AG09309 (cell line): ENCODE measurements around the gene AK5.

ENCODE experiments used
- DNase-seq: peaks from one replicate; pipeline ENCODE4 v3.0.0-alpha.2; 2010; ENCODE audit warnings: low read depth
- H3K4me3 ChIP-seq: 2 replicates; pipeline ENCODE4 v1.5.1; 2011; ENCODE audit warnings: mild to moderate bottlenecking, low read depth, low read length, moderate library complexity; ENCODE audit not compliant: control insufficient read depth
- TF ChIP-seq, protein P1 (sequence below): IDR thresholded peaks from 2 replicates; pipeline ENCODE4 v1.5.1; 2011; ENCODE audit warnings: mild to moderate bottlenecking, low read depth, low read length, inconsistent platforms; ENCODE audit not compliant: insufficient read depth, control insufficient read depth; ENCODE audit errors: missing control alignments

Gene AK5

DNA sequence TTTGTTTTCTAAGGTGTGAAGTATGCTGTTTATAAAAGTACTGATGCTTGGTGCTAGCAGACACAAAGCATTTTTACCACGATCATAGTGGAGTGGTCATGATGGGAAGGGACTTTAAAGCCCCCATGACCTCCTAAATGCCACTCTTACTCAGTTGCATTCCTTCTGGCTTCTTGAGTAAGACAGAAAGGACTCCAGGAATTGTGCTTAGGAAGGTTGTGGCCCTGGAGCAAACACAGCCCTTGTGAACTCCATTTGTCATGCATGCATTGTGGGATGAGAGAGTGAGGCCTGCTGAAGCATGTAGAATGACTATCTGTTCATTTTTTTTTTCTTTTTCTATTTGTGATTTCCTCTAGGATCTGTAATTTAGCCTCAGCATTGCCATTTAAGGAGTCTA, 34.2 kb downstream of the AK5 start:
- DNase-seq = peak; percentile 21
- TF ChIP-seq, protein P1, sequence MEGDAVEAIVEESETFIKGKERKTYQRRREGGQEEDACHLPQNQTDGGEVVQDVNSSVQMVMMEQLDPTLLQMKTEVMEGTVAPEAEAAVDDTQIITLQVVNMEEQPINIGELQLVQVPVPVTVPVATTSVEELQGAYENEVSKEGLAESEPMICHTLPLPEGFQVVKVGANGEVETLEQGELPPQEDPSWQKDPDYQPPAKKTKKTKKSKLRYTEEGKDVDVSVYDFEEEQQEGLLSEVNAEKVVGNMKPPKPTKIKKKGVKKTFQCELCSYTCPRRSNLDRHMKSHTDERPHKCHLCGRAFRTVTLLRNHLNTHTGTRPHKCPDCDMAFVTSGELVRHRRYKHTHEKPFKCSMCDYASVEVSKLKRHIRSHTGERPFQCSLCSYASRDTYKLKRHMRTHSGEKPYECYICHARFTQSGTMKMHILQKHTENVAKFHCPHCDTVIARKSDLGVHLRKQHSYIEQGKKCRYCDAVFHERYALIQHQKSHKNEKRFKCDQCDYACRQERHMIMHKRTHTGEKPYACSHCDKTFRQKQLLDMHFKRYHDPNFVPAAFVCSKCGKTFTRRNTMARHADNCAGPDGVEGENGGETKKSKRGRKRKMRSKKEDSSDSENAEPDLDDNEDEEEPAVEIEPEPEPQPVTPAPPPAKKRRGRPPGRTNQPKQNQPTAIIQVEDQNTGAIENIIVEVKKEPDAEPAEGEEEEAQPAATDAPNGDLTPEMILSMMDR = no peak
- no peak overlapping the region for H3K4me3 ChIP-seq

DNA sequence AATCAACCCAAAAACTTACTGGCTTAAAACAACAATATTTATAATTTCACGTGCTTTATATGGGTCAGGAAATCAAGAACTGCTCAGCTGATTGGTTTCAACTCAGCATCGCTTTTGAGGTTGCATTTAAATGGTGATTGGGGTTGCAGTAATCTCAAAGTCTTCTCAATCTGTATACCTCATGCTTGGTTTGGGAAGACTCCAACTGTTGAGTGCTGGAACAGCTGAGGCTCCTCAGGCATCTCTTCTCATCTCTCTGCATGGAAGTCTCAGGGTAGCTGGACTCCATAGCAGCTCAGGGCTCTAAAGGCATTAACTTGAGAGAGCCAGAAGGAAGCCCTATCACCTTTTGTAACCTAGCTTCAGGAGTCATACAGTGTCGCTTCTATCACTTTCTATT, 35.1 kb downstream of the AK5 start:
- no peak for DNase-seq
- TF ChIP-seq, protein P1 = no peak
- H3K4me3 ChIP-seq = no peak overlapping the region

DNA sequence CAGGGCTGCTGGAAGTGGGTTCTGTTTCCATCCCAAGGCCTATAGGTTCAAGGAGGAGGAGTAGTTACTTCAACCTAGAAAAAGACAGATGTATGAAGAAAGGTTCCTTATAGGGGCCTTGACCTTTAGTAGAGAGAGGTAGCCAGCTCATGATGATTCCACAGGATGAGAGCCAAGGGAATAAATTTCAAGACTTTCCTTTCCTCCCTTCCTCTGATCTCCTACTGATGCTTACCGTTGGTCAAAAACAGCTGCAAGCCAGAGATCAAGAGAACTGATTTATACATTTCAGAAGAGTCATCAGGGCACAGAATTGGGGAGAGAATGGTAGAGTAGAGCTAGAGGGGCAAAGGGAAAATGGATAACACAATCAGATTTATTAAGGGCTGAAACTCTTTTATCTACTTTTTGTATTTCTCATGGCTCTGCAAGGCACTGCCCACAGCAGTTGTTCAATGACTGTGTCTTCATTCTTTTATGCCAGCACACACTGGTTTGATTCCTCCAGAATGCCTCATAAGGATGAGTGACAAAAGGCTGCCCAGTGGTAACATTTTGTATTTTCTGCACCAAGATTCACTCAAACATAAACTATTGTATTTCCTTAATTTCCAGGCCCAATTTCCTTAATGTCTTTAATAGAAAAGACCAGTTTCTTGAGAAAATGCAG, 37.4 kb downstream of the AK5 start:
- DNase-seq = no peak
- TF ChIP-seq, protein P1 = no peak
- H3K4me3 ChIP-seq = no peak overlapping the region

DNA sequence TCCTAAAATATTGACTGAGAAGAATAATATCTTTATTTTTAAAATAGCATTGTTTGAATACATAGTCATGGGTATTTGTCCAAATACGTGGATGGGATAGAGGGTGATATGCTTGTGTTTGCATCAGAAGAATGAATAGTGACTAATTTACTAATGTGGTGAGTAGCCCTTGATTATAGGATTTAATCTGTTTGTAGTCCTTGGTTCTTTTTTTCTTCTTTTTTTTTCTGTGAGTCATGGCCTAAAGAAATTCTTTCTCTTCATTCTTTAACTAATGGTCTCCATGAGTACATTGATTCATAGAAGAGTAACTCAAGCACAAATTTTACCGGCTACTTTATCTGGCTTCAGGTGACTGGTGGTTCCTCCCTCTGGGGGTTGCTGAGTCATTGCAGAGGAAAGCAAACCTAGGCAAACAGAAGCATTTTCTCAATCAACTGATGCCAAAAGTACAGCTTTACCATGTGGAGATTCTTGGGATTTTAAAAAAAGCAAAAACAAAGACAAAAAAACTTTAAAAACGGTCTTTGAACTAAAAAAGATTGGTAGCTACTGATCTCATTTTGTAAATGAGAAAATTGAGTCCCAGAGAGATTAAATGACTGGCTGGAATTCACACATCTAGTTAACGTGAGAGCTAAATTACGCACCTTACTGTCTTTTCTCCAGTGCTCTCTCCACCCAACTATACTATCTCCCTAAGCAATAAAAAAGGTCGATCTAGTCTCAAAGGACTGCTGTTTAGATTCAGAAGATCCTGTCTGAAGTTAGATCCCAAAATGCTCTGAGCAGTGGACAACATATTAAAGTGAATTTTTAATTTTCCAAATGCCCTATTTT, 40.5 kb downstream of the AK5 start:
- TF ChIP-seq, protein P1 = no peak

DNA sequence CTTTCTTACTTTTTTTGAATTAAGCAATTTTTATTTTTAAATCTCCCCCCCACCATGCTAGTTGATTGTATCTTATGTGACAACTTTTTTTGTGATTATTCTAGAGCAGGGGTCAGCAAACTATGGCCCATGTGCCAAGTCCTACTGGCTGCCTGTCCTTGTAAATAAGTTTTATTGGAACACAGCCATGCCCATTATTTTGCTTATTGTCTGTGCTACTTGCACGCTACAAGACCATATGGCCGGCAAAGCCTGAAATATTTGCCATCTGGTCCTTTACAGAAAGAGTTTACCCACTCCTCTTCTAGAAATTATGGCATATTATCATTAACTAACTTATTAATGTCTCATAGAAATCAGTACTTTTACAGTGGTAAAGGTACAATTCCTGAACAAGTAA, 51.7 kb downstream of the AK5 start:
- DNase-seq = no peak
- H3K4me3 ChIP-seq = no peak overlapping the region
- TF ChIP-seq, protein P1 = no peak

More for the DNA sequence above, 40.5 kb downstream of the AK5 start:
- peak; percentile 71 for DNase-seq
- no peak overlapping the region for H3K4me3 ChIP-seq

DNA sequence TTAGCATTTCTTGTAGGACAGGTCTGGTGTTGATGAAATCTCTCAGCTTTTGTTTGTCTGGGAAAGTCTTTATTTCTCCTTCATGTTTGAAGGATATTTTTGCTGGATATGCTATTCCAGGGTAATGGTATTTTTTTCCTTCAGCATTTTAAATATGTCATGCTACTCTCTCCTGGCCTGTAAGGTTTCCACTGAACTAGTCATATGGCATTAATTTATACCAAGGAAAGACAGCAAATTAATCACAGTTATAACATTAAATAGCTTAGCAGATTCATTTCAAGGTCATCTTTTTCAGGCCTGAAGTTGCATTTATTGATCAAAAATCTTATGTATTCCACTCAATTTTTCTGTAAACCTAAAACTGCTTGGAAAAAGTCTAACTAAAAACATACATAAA, 54.9 kb downstream of the AK5 start:
- no peak for DNase-seq
- H3K4me3 ChIP-seq = no peak overlapping the region
- TF ChIP-seq, protein P1 = no peak
